ENCODE measurements around the gene MAP3K5.

MAP3K5 gene

GRCh38 chr6:136684466-136684865 is 107.8 kb downstream of the MAP3K5 start:
- FAIRE-seq (no peak), DNase-seq (ENCODE audit: insufficient read length, low spot score) (no peak)
- no peak for TF ChIP-seq POU2F2 (IDR thresholded peaks at IDR 0.05; ENCODE audit: low read depth, low read length)
- TF ChIP-seq POLR2AphosphoS5 (IDR thresholded peaks at IDR 0.05; ENCODE audit: low read depth, low read length), result no peak
- no peak for TF ChIP-seq TAF1 (IDR thresholded peaks at IDR 0.05; ENCODE audit: low read depth, low read length)
- TF ChIP-seq SPI1 (IDR thresholded peaks at IDR 0.05; ENCODE audit: low read depth, low read length), result no peak
- TF ChIP-seq POLR2A (IDR thresholded peaks at IDR 0.05; ENCODE audit: low read depth, low read length), result no peak
- TF ChIP-seq PAX5 (IDR thresholded peaks at IDR 0.05; ENCODE audit: insufficient read depth, low read length, severe bottlenecking), result no peak

GRCh38 chr6:136683209-136683941 is 108.9 kb downstream of the MAP3K5 start:
- FAIRE-seq, result no peak
- DNase-seq (ENCODE audit: insufficient read length, low spot score), result no peak
- TF ChIP-seq TAF1 (IDR thresholded peaks at IDR 0.05; ENCODE audit: low read depth, low read length), result no peak
- no peak for TF ChIP-seq SPI1 (IDR thresholded peaks at IDR 0.05; ENCODE audit: low read depth, low read length)
- no peak for TF ChIP-seq POU2F2 (IDR thresholded peaks at IDR 0.05; ENCODE audit: low read depth, low read length)
- no peak for TF ChIP-seq PAX5 (IDR thresholded peaks at IDR 0.05; ENCODE audit: insufficient read depth, low read length, severe bottlenecking)
- no peak for TF ChIP-seq POLR2AphosphoS5 (IDR thresholded peaks at IDR 0.05; ENCODE audit: low read depth, low read length)
- TF ChIP-seq POLR2A (IDR thresholded peaks at IDR 0.05; ENCODE audit: low read depth, low read length), result no peak

- TF ChIP-seq POU2F2 (IDR thresholded peaks at IDR 0.05; ENCODE audit: low read depth, low read length) (no peak), PAX5 (IDR thresholded peaks at IDR 0.05; ENCODE audit: insufficient read depth, low read length, severe bottlenecking) (no peak), POLR2AphosphoS5 (IDR thresholded peaks at IDR 0.05; ENCODE audit: low read depth, low read length) (no peak), POLR2A (IDR thresholded peaks at IDR 0.05; ENCODE audit: low read depth, low read length) (no peak), TAF1 (IDR thresholded peaks at IDR 0.05; ENCODE audit: low read depth, low read length) (no peak), SPI1 (IDR thresholded peaks at IDR 0.05; ENCODE audit: low read depth, low read length) (no peak)
- FAIRE-seq (no peak), DNase-seq (ENCODE audit: insufficient read length, low spot score) (no peak)
These were observed 110.0 kb downstream of the MAP3K5 start for GRCh38 chr6:136682292-136682691.

GRCh38 chr6:136677822-136678221 is 114.5 kb downstream of the MAP3K5 start:
- TF ChIP-seq POU2F2 (IDR thresholded peaks at IDR 0.05; ENCODE audit: low read depth, low read length), result no peak
- TF ChIP-seq SPI1 (IDR thresholded peaks at IDR 0.05; ENCODE audit: low read depth, low read length), result no peak
- TF ChIP-seq POLR2A (IDR thresholded peaks at IDR 0.05; ENCODE audit: low read depth, low read length), result no peak
- TF ChIP-seq POLR2AphosphoS5 (IDR thresholded peaks at IDR 0.05; ENCODE audit: low read depth, low read length), result no peak
- TF ChIP-seq TAF1 (IDR thresholded peaks at IDR 0.05; ENCODE audit: low read depth, low read length), result no peak
- no peak for FAIRE-seq

GRCh38 chr6:136677344-136677743 is 114.9 kb downstream of the MAP3K5 start:
- FAIRE-seq (peak; percentile 13), DNase-seq (ENCODE audit: insufficient read length, low spot score) (no peak)

More at GRCh38 chr6:136677822-136678221, 114.5 kb downstream of the MAP3K5 start:
- no peak for DNase-seq (ENCODE audit: insufficient read length, low spot score)

GRCh38 chr6:136676075-136676474 is 116.2 kb downstream of the MAP3K5 start:
- TF ChIP-seq TAF1 (IDR thresholded peaks at IDR 0.05; ENCODE audit: low read depth, low read length), result no peak
- TF ChIP-seq PAX5 (IDR thresholded peaks at IDR 0.05; ENCODE audit: insufficient read depth, low read length, severe bottlenecking), result no peak
- no peak for TF ChIP-seq POU2F2 (IDR thresholded peaks at IDR 0.05; ENCODE audit: low read depth, low read length)
- TF ChIP-seq POLR2AphosphoS5 (IDR thresholded peaks at IDR 0.05; ENCODE audit: low read depth, low read length), result no peak
- TF ChIP-seq POLR2A (IDR thresholded peaks at IDR 0.05; ENCODE audit: low read depth, low read length), result no peak
- TF ChIP-seq SPI1 (IDR thresholded peaks at IDR 0.05; ENCODE audit: low read depth, low read length), result no peak
- FAIRE-seq (no peak), DNase-seq (ENCODE audit: insufficient read length, low spot score) (no peak)

More at GRCh38 chr6:136677344-136677743, 114.9 kb downstream of the MAP3K5 start:
- no peak for TF ChIP-seq PAX5 (IDR thresholded peaks at IDR 0.05; ENCODE audit: insufficient read depth, low read length, severe bottlenecking)
- no peak for TF ChIP-seq POLR2AphosphoS5 (IDR thresholded peaks at IDR 0.05; ENCODE audit: low read depth, low read length)
- no peak for TF ChIP-seq TAF1 (IDR thresholded peaks at IDR 0.05; ENCODE audit: low read depth, low read length)
- TF ChIP-seq POLR2A (IDR thresholded peaks at IDR 0.05; ENCODE audit: low read depth, low read length), result no peak
- no peak for TF ChIP-seq SPI1 (IDR thresholded peaks at IDR 0.05; ENCODE audit: low read depth, low read length)
- TF ChIP-seq POU2F2 (IDR thresholded peaks at IDR 0.05; ENCODE audit: low read depth, low read length), result no peak

- TF ChIP-seq PAX5 (IDR thresholded peaks at IDR 0.05; ENCODE audit: insufficient read depth, low read length, severe bottlenecking) (no peak), SPI1 (IDR thresholded peaks at IDR 0.05; ENCODE audit: low read depth, low read length) (no peak)
- FAIRE-seq (no peak), DNase-seq (ENCODE audit: insufficient read length, low spot score) (no peak)
These were observed 118.7 kb downstream of the MAP3K5 start for GRCh38 chr6:136673571-136673970.

GRCh38 chr6:136672144-136672543 is 120.1 kb downstream of the MAP3K5 start:
- no peak for DNase-seq (ENCODE audit: insufficient read length, low spot score)
- FAIRE-seq, result no peak
- no peak for TF ChIP-seq TAF1 (IDR thresholded peaks at IDR 0.05; ENCODE audit: low read depth, low read length)
- TF ChIP-seq POU2F2 (IDR thresholded peaks at IDR 0.05; ENCODE audit: low read depth, low read length), result no peak
- no peak for TF ChIP-seq POLR2A (IDR thresholded peaks at IDR 0.05; ENCODE audit: low read depth, low read length)
- no peak for TF ChIP-seq PAX5 (IDR thresholded peaks at IDR 0.05; ENCODE audit: insufficient read depth, low read length, severe bottlenecking)
- TF ChIP-seq SPI1 (IDR thresholded peaks at IDR 0.05; ENCODE audit: low read depth, low read length), result no peak
- no peak for TF ChIP-seq POLR2AphosphoS5 (IDR thresholded peaks at IDR 0.05; ENCODE audit: low read depth, low read length)

- DNase-seq (ENCODE audit: insufficient read length, low spot score), result no peak
- TF ChIP-seq SPI1 (IDR thresholded peaks at IDR 0.05; ENCODE audit: low read depth, low read length) (no peak), POLR2AphosphoS5 (IDR thresholded peaks at IDR 0.05; ENCODE audit: low read depth, low read length) (no peak), POU2F2 (IDR thresholded peaks at IDR 0.05; ENCODE audit: low read depth, low read length) (no peak), TAF1 (IDR thresholded peaks at IDR 0.05; ENCODE audit: low read depth, low read length) (no peak), POLR2A (IDR thresholded peaks at IDR 0.05; ENCODE audit: low read depth, low read length) (no peak), PAX5 (IDR thresholded peaks at IDR 0.05; ENCODE audit: insufficient read depth, low read length, severe bottlenecking) (no peak)
- FAIRE-seq, result no peak
These were observed 123.0 kb downstream of the MAP3K5 start for GRCh38 chr6:136669299-136669699.

- DNase-seq (ENCODE audit: insufficient read length, low spot score), result no peak
- FAIRE-seq, result no peak
- no peak for TF ChIP-seq POLR2AphosphoS5 (IDR thresholded peaks at IDR 0.05; ENCODE audit: low read depth, low read length)
- no peak for TF ChIP-seq PAX5 (IDR thresholded peaks at IDR 0.05; ENCODE audit: insufficient read depth, low read length, severe bottlenecking)
- TF ChIP-seq TAF1 (IDR thresholded peaks at IDR 0.05; ENCODE audit: low read depth, low read length), result no peak
- TF ChIP-seq SPI1 (IDR thresholded peaks at IDR 0.05; ENCODE audit: low read depth, low read length), result no peak
- TF ChIP-seq POU2F2 (IDR thresholded peaks at IDR 0.05; ENCODE audit: low read depth, low read length), result no peak
- no peak for TF ChIP-seq POLR2A (IDR thresholded peaks at IDR 0.05; ENCODE audit: low read depth, low read length)
These were observed 123.7 kb downstream of the MAP3K5 start for GRCh38 chr6:136668571-136668970.
